Activated CD4-positive, alpha-beta T cell treated with anti-CD3 and anti-CD28 coated beads, Interleukin-2, amount 50 U/mL, for 48 hours (primary cell): ENCODE results near the gene RNU1-4.
"Not testable (repeated sequence)": the region's sequence is repeated elsewhere in the genome, so short reads cannot be mapped to it uniquely, and the experiment has no call there.

Experiments
- DNase-seq, 2 experiments: peaks; one replicate each; pipeline ENCODE4 v3.0.0-alpha.2; 2020

RNU1-4 gene

DNA sequence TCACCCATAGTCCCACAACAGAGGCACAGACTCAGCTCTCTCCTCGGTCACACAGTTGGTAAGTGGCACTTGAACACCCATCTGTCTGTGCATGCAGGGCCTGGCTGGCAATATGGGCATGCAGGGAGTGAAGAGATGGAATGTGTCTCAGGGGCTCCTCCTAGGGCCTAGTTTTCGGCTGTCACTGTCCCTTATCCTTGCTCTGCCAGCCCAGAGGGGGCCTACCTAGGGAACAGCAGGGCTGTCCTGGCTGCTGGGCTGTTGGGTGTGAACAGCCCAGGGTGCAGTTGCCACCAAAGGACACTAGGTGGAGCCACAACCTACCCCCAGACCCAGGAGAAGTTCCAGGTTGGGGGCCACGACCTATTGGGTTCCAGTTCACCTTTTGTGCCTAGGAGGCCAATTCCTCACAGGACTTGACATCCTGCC lies 30.6 kb upstream of the RNU1-4 start:
- peak; percentile 52 to 60 for DNase-seq

DNA sequence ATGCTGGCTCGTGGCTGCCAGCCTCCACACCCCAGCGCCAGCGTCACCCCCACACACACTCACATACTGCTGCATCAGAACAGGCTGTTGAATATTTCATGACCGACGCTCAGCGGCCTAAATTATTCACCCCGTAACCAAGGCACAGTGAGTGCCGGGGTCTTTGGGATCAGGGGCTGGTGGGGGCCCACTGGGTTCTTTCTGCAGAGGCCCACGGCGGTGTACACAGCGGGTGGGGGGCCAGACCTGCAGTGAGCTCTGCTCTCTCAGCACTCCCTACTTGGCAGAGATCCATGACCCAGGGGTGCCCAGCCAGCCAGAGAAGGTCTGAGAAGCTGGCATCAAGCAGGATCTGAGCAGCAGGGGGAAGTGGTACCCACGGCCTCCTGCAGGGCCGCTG lies 29.7 kb upstream of the RNU1-4 start:
- not testable (repeated sequence) for DNase-seq

DNA sequence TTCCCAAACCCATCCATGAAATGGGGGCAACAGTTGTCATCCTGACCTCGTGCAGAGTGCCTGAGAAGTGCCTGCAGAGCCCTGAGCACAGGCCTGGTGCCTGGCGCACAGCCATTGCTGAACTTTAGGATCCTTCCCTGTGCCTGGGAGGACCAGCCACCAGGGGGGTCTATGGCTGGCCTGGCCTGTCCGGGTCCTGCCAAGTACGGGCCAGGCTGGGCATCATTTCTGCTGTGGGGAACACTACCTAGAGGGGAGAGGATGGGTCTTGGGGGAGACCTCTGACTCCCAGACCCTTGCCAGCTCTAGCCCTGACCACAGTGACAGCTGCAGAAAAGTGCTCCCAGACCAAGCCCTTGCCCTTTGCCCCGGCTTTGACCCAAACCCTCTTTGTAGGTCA lies 28.2 kb upstream of the RNU1-4 start:
- DNase-seq, result not testable (repeated sequence)

DNA sequence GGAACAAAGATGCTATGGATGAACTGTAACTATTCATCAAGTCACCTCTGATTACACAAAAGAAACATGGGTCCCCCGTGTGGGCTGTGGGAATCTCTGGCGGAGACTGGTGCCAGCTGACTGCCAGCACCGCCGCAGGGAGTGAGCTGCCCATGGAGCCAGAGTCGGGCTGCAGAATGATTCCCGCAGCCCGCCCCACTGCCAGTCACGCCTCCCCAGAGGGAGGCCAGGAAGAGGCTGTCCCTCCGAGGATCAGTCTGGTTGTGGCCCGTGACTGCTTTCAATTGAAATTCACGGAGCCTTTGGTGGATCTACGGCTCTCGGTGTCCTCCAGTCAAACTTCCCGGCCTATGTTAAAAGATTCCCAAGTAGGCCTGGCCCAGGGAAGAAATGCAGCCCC lies 27.7 kb upstream of the RNU1-4 start:
- not testable (repeated sequence) for DNase-seq

DNA sequence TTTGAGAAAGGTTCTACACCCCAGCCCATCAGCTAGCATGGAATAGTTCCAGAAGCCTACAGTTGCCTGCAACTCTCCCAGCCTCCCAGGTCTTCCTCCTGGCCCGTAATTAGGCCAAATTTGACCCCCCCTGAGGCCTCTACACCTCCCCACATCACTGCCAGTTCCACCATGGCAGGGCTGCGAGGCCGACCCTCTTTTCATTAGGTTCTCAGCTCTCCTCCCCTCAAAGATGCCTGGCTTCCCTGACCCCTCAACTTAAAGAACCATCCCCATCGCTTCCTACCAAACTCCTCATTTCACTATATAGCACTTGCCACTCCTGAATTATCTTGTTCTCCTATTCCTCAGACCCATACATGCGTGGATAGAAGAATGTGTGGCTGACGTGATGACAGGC lies 27.3 kb upstream of the RNU1-4 start:
- DNase-seq, result not testable (repeated sequence)

DNA sequence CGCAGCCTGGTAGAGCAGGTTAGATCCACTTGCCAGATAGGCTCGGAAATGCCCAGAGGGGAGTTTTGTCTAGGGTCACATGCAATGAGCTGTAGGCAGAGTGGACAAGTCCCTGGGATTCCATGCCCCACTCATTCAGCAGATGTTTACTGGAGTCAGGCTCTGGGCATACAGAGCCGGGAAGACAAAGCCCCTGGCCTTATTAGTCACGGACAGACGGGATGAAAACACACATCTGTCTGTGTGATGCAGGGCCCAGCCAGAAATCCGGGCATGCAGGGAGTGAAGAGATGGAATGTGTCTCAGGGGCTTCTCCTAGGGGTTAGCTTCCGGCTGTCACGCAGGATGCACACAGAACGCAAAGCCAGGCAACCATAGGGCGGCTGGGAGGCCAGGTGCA lies 26.8 kb upstream of the RNU1-4 start:
- DNase-seq, result not testable (repeated sequence)

DNA sequence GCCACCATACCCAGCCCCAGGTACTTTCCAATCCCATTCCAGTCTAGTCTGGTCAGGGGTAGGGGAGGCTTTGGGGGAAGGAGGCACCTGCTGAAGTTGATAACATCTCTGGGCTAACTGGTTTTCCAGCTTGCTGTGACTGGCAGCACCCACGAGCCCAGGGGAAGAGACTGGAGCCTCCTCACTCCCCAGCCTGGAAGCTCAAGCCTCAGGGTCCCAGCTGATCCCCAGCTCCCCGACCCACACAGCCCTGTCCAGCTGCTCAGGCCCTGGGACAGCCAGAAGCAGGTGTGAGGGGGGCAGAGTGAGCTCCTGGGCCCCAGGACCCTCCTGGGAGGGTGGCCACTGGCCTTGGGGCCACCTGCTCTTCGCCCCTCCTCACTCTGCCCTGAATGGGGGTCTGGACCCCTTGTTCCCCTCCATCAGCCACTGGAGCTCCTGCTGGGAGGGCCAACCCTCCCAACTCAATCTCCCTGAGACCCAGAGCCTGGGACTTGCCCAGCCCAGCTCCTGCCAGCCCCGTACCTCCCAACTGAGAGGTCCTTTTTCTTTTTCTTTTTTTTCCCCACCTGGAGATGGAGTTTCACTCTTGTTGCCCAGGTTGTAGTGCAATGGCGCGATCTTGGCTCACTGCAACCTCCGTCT lies 23.5 kb upstream of the RNU1-4 start:
- DNase-seq, result no peak

DNA sequence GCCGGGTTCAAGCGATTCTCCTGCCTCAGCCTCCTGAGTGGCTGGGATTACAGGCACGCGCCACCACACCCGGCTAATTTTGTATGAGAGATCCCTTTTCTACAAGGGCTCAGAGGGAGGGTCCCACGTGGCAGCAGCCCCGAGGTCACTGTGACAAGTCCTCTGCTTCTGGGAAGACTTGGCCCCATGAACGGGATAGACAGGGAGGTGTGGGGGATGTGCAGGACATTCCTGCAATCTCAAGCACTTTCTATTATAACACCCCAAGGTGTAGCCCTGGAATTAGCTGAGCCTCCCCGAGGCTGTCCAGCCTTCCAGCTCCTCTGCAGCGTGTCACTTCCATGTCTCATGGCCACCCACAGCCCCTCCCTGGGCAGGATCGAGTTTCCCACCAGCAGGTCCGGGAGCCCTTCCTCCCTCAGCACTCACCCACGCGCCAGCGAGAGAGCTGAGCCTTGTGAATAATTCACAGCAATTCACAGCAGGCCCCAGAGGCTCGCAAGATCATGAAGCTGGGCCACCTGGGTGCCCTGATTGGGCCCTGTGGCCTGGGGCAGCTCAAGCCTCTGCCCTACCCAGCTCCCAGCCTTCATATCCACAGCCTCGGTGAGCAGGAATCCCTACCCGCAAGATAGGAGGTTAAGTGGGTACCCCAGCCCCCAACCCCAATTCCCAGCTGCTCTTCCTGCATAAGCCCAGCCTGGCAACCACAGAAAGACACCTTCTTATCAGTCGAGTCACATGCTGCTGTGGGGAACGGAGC lies 22.8 kb upstream of the RNU1-4 start:
- DNase-seq, result no peak

DNA sequence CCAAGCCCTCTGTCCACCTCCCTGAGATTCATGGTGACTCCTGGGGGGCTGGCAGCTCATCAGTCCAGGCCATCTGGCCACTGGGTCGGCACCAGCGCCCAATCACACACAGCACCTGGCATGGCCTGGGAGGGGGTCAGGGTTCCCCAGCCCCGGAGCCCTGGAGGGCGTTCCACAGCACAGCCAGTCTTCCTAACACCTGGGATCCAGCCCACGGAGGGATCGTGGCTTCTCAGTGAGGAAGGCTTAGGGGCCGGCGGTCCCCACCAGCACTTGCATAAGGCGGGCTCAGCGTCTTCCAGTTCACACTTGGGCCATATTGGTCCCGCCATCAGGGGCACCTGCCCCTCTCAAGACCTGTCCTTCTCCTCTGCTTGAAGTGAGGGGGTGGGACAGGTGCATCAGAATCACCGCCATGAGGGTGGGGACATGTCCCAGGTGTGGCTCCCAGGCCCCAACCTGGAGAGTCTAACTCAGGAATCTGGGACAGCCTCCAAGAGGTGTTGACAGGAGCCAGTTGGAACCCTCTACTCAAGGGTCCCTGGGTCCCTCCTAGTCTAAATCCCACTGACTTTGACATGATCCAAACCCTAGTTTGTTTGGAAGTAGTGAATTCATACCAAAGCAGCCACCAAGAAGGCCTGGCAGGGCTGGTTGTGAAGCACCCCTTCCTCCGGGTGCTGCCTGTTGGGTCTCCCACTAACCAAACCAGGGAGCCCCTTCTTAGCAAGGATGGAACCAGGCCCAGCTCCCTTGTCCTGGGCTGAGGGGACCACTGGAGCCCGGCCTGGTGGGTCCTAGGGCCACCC lies 22.0 kb upstream of the RNU1-4 start:
- DNase-seq, result not testable (repeated sequence)

DNA sequence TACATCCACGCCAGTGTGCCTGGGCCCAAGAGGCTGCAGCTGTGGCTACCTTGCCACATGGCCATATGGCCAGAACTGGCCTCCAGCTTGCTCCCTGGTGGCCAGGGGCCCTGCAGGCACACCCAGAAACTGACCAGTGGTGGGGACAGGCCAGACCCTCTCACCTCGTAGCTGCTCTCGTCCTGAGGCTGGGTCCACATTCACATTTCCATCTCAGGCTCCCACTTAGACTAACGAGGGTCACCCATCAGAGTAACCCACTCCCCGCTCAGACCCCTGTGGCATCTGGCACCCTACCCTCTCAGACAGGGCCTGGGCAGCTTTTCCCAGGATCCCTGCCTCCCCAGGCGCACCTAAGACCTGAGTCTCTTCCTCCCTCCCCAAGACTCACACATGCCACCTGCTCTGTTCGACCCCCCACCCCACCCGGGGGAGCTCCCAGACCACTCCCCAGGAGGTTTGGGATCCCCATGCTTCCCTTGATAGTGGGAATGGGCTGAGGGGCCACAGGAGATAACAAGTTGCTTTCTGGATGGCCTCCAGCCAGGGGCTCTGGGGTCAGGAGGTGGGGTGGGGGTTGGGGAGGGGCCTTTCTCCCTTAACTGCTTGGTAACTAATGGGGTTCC lies 21.3 kb upstream of the RNU1-4 start:
- no peak for DNase-seq

DNA sequence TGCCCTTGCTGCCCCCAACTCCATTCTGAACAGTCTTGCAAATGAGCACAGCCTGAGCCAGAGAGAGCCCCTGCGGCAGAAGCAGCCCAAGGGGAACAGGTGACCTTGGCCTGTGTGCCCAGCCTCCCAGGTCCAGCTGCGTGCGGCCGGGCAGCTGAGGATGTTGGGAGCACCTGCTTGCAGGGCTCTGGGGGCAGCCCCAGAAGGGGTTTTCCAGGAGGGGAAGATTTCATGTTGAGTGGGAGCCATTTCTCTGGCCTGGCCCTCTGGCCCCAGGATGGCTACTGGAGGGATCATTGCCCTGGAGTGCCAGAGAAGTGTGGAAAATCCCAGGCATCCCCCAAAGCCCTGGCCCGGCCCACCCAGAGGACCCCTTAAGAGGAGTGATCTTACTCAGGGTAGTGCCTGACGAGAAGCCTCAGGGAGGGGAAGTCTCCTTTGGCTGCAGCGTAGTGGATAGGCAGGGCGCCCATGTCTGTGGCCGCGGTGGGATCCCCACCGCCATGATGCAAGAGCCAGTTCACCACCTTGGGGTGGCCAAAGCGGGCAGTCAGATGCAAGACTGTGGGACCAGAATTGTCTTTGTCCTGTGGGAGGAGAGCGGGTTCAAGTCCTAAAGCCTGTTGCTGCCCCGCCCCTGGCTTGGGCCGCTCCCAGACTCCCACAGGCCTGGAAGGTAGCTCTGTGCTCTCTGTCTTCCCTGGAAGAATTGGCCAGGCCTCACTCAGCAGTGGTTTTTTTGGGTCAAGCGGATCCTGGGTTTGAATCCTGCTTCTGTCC lies 20.6 kb upstream of the RNU1-4 start:
- DNase-seq, result no peak

DNA sequence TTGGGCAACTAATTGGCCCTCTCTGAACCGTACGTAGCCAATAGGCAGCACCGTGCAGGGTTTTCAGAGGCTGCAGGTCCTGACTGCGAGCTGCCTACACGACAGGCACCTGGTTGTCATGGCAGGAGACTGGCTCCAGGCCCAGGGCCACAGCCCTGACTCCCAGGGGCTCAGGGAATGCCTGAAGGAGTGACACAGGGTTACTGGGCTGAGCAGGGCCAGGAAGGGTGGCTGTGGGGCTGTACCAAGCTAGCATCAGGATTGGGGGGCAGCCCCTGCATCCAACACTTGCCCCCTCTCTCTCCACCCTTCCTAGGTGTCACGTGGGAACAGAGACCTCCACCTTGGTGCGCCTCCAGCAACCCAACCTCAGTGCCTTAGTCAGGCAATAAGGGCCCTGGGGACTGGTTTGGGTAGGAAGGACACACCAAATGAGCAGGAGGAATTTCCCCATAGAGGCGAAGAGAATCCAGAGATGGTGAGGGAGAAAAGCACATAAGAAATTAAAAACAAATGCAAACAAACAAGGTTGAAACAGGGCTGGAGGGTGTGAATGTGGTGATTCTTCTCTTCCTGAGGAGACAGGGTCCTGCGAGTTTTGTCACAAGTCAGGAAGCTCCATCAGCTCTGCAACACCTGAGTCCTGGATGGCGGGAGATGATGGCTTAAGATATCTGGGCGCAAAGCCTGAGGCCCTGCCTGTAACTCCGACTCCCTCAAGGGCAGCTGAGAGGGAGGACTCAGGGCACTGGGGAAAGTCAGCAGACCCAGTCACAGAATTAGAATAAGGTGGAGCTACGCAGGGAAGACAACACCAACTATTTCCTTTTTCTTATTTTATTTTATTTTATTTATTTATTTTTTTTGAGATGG lies 19.7 kb upstream of the RNU1-4 start:
- no peak for DNase-seq

DNA sequence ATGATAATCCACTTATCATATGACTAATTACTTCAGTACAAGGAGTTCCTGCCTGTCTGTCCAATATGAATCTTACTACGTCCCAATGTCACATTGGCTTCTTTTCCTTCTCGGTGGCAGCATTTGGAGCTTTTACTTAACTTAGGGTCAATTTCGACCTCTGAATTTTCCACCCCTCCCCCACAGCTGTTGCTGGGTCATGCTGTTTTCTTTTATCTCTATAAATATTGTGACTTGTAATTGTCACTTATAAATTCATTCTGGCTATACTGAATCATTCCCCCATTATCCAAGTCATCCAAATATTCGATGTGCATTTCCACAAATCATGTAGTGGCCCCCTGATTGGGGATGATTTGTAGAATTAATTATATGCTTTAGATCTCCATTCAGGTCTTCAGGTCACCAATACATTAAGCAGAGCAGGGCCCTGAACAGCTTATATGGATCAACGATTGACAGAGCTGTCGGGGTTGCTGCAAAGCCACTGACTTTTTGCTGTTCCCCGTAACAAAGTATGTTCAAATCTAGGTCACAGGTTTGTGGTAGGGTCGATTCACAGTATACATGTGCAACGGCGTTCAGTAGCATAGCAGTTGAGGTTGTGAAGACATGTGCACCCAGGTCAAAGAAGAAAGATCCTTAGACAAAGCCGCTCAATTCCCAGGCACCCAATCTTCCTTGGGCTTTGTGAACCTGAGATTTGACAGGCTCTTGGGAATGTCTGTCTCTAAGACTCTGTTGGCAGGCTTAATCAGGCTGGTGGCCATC lies 18.3 kb upstream of the RNU1-4 start:
- DNase-seq, result no peak

DNA sequence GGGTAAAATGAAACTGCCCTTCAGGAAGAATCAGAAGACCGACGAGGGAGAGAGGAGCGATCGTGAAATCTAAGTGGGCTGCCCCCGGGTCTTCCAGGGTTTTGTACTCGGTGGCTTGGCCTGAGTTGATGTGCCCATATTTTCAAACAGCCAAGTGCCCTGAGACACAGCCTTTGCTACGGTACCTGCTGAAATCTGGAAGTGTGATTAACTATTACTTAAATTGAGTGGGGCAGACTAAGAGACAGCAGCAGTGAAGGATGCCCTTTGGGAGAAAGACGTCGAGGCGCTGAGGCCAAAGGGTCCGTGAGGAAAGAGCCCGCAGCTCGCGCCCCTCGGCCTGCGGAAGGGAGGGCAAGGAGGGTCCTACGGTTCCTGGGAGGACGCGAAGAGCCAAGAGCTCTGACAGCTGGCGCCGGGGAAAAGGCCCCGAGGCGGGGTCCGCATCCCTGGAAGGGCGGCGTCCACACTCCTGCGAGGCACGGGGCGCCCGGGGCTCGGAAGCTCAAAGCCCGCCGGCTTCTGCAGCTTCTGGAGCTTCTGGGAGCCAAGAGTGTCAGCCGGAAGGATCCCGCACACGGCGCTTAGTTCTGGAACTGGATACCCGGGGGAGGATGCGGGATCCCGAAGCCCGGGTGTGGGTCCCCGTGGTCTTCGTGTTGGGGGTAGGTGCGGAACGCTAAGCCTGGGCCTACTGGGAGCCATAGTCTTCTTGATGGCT lies 15.4 kb upstream of the RNU1-4 start:
- DNase-seq, result no peak

DNA sequence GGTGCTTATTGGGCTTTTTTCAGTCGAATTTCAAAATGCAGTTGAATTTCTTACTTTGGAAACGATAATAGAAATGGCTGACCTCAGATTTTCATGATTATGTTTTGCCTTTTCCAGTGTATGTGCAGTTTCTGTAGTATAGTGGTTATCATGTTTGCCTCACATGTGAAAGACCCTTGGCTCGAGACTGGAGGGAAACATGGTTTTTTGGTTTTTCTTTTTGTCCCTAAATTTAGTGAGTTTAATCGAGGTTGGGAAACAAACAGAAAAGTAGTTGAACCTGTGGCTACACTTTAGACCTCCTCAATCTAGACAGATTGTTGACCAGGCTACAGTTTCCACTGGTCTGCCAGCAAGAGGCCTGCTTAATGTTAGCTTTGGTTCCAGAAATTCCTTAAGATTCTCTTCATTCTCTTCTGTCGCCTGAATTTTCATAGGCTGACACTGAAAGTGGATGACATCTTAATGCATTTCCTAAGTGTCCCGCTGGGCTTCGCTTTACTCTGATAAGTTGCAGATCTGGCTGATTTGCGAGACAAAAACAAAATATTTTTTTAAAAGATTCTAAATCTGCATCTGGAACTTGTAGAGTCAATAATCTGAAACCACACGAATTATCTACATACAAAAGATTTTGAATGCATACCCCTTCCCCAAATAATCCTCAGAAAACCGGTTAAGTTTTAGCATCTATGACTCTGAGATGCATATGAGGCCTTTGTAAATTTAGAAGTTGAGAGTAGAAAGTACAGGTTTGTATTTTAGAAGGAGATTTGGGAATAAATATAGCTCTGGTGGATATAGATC lies 14.7 kb upstream of the RNU1-4 start:
- not testable (repeated sequence) for DNase-seq

DNA sequence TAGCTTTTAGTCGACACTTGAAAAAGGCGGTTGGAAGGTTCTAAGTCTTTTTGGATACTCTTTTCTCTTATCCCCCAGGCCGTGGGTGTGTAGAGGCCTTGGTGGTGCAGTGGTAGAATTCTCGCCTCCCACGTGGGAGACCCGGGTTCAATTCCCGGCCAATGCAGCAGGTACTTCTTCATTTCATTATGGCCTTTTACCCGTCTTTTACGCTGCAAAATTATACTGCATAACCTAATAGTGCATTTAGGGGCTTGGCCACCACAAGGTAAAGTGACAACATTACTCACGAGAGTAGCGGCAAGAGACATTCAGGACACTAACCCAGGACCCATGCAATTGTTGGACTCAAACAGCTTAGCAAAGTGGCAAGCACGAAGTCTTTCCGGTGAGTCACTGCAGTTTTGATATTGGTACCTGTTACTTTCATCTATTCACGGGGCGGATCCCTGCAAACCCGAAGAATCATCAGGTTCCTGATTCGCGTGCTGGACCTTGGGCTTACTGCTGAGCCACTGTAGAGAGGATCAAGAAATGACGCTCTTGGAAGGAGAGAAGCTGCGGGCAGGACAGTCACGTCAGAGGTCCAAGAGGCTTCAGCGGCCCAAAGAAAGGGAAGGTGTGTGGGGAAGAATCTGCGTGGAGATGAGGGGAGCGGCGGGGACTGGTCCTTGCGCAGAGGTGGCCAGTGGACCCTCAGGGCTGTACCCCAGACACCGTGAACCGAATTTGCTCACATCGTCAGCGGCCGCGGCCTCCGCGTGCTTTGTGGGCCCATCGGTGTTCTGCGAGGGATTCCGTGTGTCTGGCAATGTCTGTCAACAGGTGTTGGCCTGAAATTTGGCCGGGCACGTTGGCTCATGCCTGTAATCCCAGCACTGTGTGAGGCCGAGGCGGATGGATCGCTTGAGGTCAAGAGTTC lies 12.9 kb upstream of the RNU1-4 start:
- DNase-seq, result peak; percentile 80 to 89

DNA sequence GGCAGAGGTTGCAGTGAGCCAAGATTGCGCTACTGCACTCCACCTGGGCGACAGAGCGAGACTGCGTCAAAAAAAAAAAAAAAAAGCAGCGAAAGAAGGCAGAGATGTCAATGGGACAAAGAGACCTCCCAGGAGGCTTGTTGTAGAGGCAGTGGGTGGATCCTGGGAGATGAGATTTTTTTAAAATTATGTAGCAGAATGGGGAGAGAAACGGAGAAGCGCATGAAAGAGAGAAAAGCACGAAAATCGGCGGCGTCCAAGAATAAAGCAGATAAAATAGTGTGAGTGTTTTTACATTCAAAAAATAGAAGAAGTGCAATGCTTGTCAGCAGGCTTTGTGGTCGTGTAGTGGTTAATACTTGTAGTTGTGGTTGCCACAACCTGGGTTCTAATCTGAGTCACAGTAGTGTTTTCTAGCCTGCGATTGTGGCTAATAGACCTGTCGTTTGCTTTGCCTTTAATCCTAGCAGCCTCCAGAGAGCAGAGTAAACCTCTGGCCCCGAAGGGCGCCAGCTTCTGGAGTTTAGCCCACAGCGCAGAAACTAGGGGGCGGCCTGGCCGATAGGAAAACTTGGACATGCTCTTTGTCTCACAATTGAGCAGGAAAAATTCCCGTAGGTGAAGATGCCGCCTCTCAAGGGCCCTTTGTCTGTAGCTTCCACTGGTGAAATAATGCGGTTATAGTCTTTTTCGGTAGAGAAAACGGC lies 11.9 kb upstream of the RNU1-4 start:
- DNase-seq, result peak in 1 of 2 experiments; percentile 44
